Gastroesophageal sphincter (tissue), 4 donors: Measurements from ENCODE around the gene SH3PXD2A. TPM values are rescaled to one million over a fixed set of nuclear protein-coding genes. Genes with fewer than 3 reads are reported as not detected.

Experiments used
- ATAC-seq: fragments of 150-250 bp; one replicate; pipeline ENCODE4 v1.9.1; 2016; ENCODE audit warnings: mild to moderate bottlenecking, moderate library complexity
- H3K27ac ChIP-seq, 4 donors: fragments of 200-600 bp; sonication (generic) in 3 of 4; 1 replicate in 3 of 4; 2 replicates in 1 of 4; pipeline ENCODE4 v1.5.1; 2016 to 2019
- H3K27me3 ChIP-seq: fragments of 200-600 bp; sonication (generic); one replicate; pipeline ENCODE4 v1.5.1; 2019
- H3K36me3 ChIP-seq, 2 donors: fragments of 200-600 bp; sonication (generic); one replicate each; pipeline ENCODE4 v1.5.1; 2019; ENCODE audit warnings: control low read depth in 1 of 2
- H3K4me1 ChIP-seq, 3 donors: fragments of 200-600 bp; sonication (generic); 1 replicate in 2 of 3; 2 replicates in 1 of 3; pipeline ENCODE4 v1.5.1; 2016 to 2019; ENCODE audit warnings: control low read depth in 2 of 3
- H3K4me3 ChIP-seq, 2 donors: fragments of 200-600 bp; sonication (generic); one replicate each; pipeline ENCODE4 v1.5.1; 2019; ENCODE audit warnings: mild to moderate bottlenecking in 1 of 2, moderate library complexity in 1 of 2
- H3K9me3 ChIP-seq, 3 donors: fragments of 200-600 bp; sonication (generic); one replicate each; pipeline ENCODE4 v1.5.1; 2017 to 2019; ENCODE audit warnings: control low read depth in 2 of 3
- EP300 ChIP-seq: sonication (generic); formaldehyde crosslinking; IDR thresholded peaks from one replicate; pipeline ENCODE4 v1.6.1; 2017; ENCODE audit warnings: antibody characterized with exemption, mild to moderate bottlenecking
- POLR2A ChIP-seq, 2 donors: fragments of 450-650 bp; IDR thresholded peaks; one replicate each; pipeline ENCODE4 v1.6.1; 2017; ENCODE audit warnings: antibody characterized with exemption in 2 of 2, mild to moderate bottlenecking in 2 of 2, moderate library complexity in 1 of 2
- POLR2AphosphoS5 ChIP-seq: sonication (generic); formaldehyde crosslinking; IDR thresholded peaks from one replicate; pipeline ENCODE4 v1.6.1; 2017; ENCODE audit warnings: antibody characterized with exemption
- WGBS, 2 donors: methylation state at CpG; one replicate each; pipeline ENCODE4 v1.1.5; 2018; ENCODE audit warnings: low coverage in 1 of 2; 5-methylcytosine and 5-hydroxymethylcytosine counted together
- total RNA-seq, 4 donors: library from RNA; depleted of rRNA; stranded (reverse); fragments of >200 nt; gene quantifications; one replicate each; pipeline ENCODE4 v1.1.0, GENCODE V29; 2016
- TF ChIP-seq, protein P1 (sequence below), 4 experiments: fragments of 200-600 bp in 2 of 4; fragments of 450-650 bp in 2 of 4; sonication (generic) in 1 of 4; IDR thresholded peaks; one replicate each; pipeline ENCODE4 v1.5.1; 2017 to 2019; ENCODE audit warnings: antibody characterized with exemption in 4 of 4, mild to moderate bottlenecking in 2 of 4, moderate library complexity in 2 of 4

Gene SH3PXD2A
- total RNA-seq, 4 donors from 2014 or later: 31.2 to 65.2 (median 39.5) TPM

DNA sequence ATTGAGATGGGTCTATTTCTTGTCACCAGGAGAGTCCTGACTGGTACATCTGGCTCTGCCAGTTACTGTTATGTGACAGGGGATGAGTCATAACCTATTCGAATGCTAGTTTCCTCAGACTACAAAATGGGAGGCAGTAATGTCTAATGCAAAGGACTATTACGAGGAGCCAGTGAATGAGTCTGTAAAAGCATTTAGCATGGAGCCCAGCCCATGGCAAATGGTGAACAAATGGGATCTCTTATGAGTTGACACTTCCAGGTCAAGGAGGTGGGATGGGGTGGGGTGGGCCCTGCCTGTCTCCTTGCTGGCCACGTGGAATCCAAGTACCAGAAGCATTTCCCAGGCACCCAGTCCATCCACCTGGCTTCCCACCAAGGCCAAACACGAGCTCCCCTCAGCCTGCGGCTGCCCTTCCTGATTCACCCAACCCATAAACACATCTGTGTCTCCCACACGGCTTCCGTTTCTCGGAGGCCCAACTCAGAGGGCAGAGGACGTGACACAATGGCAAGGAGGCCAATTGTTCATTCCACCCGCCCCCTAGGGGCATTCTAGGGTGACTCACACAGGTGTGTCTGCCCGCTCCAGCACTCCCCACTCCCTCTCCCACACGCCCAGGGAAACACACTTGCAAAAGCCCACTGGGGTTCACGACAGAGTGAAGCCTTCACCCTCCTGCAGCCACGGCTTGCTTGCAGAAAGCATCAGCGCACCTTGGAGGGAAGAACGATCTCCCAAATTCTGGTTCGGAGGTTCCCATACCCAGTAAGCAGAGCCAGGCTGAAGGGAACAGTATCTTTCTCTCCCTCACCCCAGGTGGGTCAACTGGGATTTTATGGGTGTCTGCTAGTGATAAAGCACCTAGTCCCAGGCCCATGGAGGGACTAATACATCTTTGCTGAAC lies 109.8 kb downstream of the SH3PXD2A start:
- TF ChIP-seq POLR2AphosphoS5 (no peak), EP300 (no peak), POLR2A (IDR thresholded peaks at IDR 0.05) (no peak)
- TF ChIP-seq, protein P1, sequence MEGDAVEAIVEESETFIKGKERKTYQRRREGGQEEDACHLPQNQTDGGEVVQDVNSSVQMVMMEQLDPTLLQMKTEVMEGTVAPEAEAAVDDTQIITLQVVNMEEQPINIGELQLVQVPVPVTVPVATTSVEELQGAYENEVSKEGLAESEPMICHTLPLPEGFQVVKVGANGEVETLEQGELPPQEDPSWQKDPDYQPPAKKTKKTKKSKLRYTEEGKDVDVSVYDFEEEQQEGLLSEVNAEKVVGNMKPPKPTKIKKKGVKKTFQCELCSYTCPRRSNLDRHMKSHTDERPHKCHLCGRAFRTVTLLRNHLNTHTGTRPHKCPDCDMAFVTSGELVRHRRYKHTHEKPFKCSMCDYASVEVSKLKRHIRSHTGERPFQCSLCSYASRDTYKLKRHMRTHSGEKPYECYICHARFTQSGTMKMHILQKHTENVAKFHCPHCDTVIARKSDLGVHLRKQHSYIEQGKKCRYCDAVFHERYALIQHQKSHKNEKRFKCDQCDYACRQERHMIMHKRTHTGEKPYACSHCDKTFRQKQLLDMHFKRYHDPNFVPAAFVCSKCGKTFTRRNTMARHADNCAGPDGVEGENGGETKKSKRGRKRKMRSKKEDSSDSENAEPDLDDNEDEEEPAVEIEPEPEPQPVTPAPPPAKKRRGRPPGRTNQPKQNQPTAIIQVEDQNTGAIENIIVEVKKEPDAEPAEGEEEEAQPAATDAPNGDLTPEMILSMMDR (IDR thresholded peaks at IDR 0.05): no peak
- no peak for ATAC-seq
- no peaks in the 10 kb centered on the region for H3K36me3 ChIP-seq
- no peaks in the 10 kb centered on the region for H3K27me3 ChIP-seq
- WGBS, 2 donors: 60 to 100% methylated on average over 1 to 5 of the region's 17 CpGs
- no peaks in the 10 kb centered on the region for H3K9me3 ChIP-seq
- H3K27ac ChIP-seq: peak overlapping the region in 2 of 4 donors; percentile 15 to 32
- peaks cover 0 to 43% (median 3%) of the 10 kb centered on the region in 3 donors for H3K4me1 ChIP-seq
- no peak overlapping the region for H3K4me3 ChIP-seq

DNA sequence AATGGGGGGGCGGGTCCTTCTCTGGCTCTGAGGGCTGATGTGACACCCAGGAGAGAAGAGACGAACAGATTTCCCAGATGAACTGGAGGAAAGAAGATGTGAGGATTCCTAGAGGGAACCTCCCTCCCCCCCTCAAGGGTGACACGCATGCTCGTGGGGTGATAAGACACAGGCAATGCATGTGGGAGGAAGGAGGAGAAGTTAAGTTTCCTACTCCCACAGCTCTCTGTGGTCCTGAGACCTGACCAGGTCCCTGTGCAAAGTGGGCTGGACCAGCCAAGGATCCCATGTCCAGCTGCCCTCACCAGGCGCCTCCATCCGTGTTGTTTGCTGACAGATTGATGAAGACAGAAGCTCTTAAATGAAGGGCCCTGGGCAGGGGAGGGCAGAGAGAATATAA lies 112.6 kb downstream of the SH3PXD2A start:
- Histone ChIP-seq H3K27ac (no peak overlapping the region), H3K27me3 (no peaks in the 10 kb centered on the region), H3K4me1 (peaks cover 2 to 67% (median 25%) of the 10 kb centered on the region in 3 donors), H3K9me3 (no peaks in the 10 kb centered on the region), H3K36me3 (no peaks in the 10 kb centered on the region), H3K4me3 (no peak overlapping the region)
- ATAC-seq: no peak
- 63 to 77% methylated on average over 2 to 5 of the region's 6 CpGs for WGBS, 2 donors
- no peak for TF ChIP-seq POLR2AphosphoS5
- TF ChIP-seq, protein P1 (IDR thresholded peaks at IDR 0.05): no peak
- TF ChIP-seq POLR2A (IDR thresholded peaks at IDR 0.05): no peak
- TF ChIP-seq EP300: no peak

DNA sequence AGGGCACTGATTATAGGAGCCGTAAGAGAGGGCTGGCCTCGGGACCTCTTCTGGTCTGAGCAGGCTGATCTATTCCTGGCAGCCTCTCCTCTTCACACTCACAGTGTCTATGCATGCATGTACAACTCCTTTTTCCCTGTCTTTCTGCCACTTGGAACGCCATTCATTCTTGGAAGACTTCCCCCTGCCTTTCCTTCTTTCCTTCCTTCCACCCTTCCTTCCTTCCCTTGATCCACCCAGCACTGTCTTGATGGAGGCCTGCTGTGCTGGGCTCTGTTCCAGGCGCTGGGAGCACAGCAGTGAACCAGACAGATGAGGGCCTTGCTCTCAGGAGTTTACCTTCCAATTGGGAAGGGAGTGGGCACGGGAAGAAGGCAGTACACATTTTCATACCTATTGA lies 114.8 kb downstream of the SH3PXD2A start:
- Histone ChIP-seq H3K27ac (peak overlapping the region in 3 of 4 donors; percentile 66 to 74 (median 72)), H3K27me3 (no peaks in the 10 kb centered on the region), H3K9me3 (no peaks in the 10 kb centered on the region), H3K4me1 (peaks cover 2 to 45% (median 25%) of the 10 kb centered on the region in 3 donors), H3K36me3 (peaks cover 0 to under 1% of the 10 kb centered on the region in 2 donors), H3K4me3 (no peak overlapping the region)
- TF ChIP-seq, protein P1 (IDR thresholded peaks at IDR 0.05): no peak
- TF ChIP-seq EP300 (no peak), POLR2AphosphoS5 (no peak), POLR2A (IDR thresholded peaks at IDR 0.05) (no peak)
- 42% methylated on average over 3 of the region's 5 CpGs; no CpG with 5 or more reads in 1 of the 2 donors for WGBS, 2 donors
- no peak for ATAC-seq

DNA sequence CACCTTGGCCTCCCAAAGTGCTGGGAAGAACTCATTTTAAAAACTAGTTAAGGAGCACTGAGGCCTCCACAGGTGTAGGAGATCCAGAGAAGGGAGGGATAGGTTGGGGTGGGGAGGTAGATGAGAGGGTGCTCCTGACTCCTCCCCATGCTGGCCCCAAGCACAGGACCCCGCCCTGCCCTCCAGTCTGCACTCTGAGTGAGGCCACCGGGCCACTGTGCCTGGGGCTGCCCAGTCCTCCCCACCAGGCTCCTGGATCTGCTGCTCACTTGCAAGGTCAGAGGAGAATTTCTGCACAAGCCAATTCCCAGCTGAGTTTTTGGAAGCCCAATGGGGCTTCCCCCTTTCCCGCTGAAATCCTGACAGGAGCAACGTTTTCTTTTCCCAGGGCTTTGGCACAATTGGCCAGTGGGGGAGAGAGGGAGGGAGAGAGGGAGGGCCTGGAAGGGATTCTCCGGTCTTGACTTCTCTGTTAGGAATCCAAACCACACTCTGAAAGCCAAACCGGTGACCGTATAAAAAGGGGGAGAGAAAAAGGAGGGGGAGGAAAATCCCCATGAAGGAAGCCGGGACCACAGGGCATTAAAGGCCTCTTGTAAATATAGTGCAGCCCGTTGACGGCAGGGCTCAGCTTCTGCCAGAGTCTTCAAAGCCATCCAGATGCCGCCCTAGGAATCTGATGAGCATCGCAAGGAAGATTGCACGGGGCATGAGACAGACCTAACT lies 116.2 kb downstream of the SH3PXD2A start:
- H3K27me3 ChIP-seq: no peaks in the 10 kb centered on the region
- peaks cover 2 to 39% (median 25%) of the 10 kb centered on the region in 3 donors for H3K4me1 ChIP-seq
- TF ChIP-seq POLR2AphosphoS5: no peak
- no peak for TF ChIP-seq EP300
- peak overlapping the region in 1 of 2 donors; percentile 14 for H3K4me3 ChIP-seq
- peaks cover 0 to 5% of the 10 kb centered on the region in 2 donors for H3K36me3 ChIP-seq
- H3K27ac ChIP-seq: peak overlapping the region in 3 of 4 donors; percentile 66 to 74 (median 72)
- WGBS, 2 donors: 20% methylated on average over 3 to 5 of the region's 13 CpGs
- H3K9me3 ChIP-seq: no peaks in the 10 kb centered on the region
- peak; percentile 85 for ATAC-seq

DNA sequence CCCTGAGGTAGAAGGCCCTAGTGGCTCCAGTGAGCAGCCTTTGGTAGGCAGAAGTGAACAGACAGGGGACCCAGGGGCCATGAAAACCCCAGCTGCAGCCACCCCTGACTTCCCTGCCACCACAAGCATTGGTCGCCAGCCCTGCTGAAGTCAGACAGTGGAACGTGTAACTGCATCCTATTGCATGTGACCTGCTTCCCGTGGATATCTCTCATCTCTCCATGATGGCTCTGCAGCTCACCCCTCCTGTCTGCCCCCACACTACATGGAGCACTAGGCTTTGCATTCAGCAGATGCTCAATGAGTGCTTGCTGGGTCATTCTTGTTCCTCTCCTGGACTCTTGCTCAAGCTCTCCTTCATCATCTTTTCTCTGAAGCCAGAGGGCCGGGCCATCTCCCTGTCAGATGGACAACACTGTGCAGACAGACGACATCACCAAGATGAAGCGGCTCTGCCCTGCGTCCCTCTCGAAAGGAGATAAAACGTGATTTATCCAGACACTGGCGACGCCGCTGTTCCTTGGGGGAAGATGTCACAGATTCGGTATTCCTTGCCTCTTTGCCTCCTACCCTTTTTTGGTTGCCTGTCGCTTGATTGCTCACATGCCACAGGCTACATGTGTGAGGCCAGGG lies 117.5 kb downstream of the SH3PXD2A start:
- peak overlapping the region in 1 of 4 donors; percentile 72 for H3K27ac ChIP-seq
- ATAC-seq: no peak
- H3K27me3 ChIP-seq: no peaks in the 10 kb centered on the region
- peaks cover 2 to 44% (median 25%) of the 10 kb centered on the region in 3 donors for H3K4me1 ChIP-seq
- H3K9me3 ChIP-seq: no peaks in the 10 kb centered on the region
- peaks cover 0 to 5% of the 10 kb centered on the region in 2 donors for H3K36me3 ChIP-seq
- H3K4me3 ChIP-seq: no peak overlapping the region
- 70% methylated on average over 4 of the region's 14 CpGs; no CpG with 5 or more reads in 1 of the 2 donors for WGBS, 2 donors
- TF ChIP-seq EP300 (no peak), POLR2A (IDR thresholded peaks at IDR 0.05) (no peak), POLR2AphosphoS5 (no peak)
- TF ChIP-seq, protein P1 (IDR thresholded peaks at IDR 0.05): no peak
